ENCODE measurements around the gene GPX2. TPM values are rescaled to one million over a fixed set of nuclear protein-coding genes. Genes with fewer than 3 reads are reported as not detected.

Gene GPX2
- polyA plus RNA-seq, 1 experiment: 1.3 TPM

DNA sequence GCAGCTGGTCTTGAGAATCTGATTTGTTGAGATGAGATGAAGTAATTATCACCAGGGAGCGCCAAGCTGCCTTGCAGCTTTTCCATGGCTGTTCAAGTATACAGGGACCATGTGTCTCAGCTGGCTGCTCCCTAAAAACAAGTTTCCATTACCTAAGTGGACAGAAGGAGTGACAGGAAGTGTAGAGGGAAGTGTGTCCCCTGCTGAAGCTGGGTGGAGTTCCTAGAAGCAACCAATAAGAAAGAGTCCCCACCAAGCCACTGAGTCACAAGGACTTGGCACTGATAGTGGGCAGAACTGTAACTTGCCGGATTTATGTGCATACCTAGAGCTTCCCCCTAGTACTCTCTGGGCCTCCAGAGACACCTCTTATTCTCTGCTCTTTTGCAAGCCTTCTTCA, 1.5 kb upstream of the GPX2 start:
- no peak for TF ChIP-seq CTCF (IDR thresholded peaks at IDR 0.05; ENCODE audit: low read depth, low read length)
- no peaks in the 10 kb centered on the region for H3K27me3 ChIP-seq (ENCODE audit: control insufficient read depth, insufficient read depth, low read length)
- no peaks in the 10 kb centered on the region for H3K9me3 ChIP-seq (ENCODE audit: control insufficient read depth, insufficient read depth, low read length)
- DNase-seq (ENCODE audit: low read depth, low spot score): no peak
- ChIA-PET POLR2A (no interaction called here), CTCF (no interaction called here)
- no peak overlapping the region for H3K4me3 ChIP-seq (ENCODE audit: low read depth, low read length)
- H3K27ac ChIP-seq (ENCODE audit: low read depth, low read length): no peak overlapping the region

DNA sequence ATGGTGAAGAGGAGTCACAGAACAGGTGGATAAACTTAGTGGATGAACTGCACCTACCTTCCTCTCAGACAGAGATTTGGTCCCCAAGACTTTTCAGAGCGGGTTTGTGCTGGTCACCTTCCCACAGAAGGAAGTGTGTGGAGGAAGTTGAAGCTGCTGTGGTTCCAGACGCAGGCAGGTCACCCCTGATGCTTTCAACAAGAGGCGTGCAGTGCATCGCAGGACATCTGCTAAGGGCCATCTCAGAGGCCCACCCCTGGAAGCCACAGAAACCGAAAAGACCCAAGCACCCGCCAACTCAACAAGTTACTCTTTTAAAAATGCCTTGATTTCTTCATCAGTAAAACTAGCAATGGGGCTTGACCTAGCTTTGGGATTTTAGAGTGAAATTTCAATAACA, 1.0 kb upstream of the GPX2 start:
- no peak for TF ChIP-seq CTCF (IDR thresholded peaks at IDR 0.05; ENCODE audit: low read depth, low read length)
- no peaks in the 10 kb centered on the region for H3K27me3 ChIP-seq (ENCODE audit: control insufficient read depth, insufficient read depth, low read length)
- H3K4me3 ChIP-seq (ENCODE audit: low read depth, low read length): no peak overlapping the region
- ChIA-PET POLR2A (no interaction called here), CTCF (no interaction called here)
- no peak overlapping the region for H3K27ac ChIP-seq (ENCODE audit: low read depth, low read length)
- H3K9me3 ChIP-seq (ENCODE audit: control insufficient read depth, insufficient read depth, low read length): no peaks in the 10 kb centered on the region
- DNase-seq (ENCODE audit: low read depth, low spot score): no peak

DNA sequence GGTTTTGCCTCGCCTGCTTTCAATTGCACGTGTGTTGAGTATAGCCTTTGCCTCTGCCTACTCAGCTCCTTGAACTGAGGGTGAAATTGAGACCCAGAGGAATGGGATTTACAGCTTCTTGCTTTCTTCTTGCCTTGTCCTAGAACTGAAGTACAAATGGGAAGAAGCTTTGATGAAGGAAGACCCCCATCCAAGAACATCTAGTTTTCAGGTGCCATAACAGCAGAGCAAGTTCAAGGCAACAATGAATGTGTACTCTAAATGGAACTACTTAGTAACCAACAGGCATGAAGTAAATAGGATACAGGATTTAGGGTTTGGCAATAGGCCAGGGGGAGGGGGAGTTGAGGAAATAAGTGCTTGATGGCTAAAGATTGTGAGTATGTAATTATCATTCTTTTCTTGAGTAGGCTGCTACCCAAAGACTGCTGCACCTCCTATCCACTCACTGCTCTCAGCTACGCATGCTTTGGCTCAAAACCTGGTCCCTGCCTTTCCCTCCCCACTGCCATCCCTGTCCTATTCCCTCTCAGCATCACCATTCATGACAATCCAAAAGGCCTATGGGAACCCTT, 2.1 kb downstream of the GPX2 start:
- Histone ChIP-seq H3K9me3 (ENCODE audit: control insufficient read depth, insufficient read depth, low read length) (no peaks in the 10 kb centered on the region), H3K27me3 (ENCODE audit: control insufficient read depth, insufficient read depth, low read length) (no peaks in the 10 kb centered on the region), H3K27ac (ENCODE audit: low read depth, low read length) (no peak overlapping the region), H3K4me3 (ENCODE audit: low read depth, low read length) (no peak overlapping the region)
- CTCF ChIA-PET: interaction anchor here (1.1 to 1.5 kb wide), 3 partner anchors 15 to 118 kb away, joined by 3 read pairs; no protein-coding TSS in a partner anchor
- no peak for TF ChIP-seq CTCF (IDR thresholded peaks at IDR 0.05; ENCODE audit: low read depth, low read length)
- no peak for DNase-seq (ENCODE audit: low read depth, low spot score)
- POLR2A ChIA-PET: no interaction called here

GRCh38 chr14:64939817-64940190, 2.7 kb downstream of the GPX2 start:
- no peaks in the 10 kb centered on the region for H3K27me3 ChIP-seq (ENCODE audit: control insufficient read depth, insufficient read depth, low read length)
- CTCF ChIA-PET: interaction anchor here (0.5 to 1.3 kb wide), 4 partner anchors 14 to 477 kb away, joined by 3 to 11 read pairs (median 3); no protein-coding TSS in a partner anchor
- no peaks in the 10 kb centered on the region for H3K9me3 ChIP-seq (ENCODE audit: control insufficient read depth, insufficient read depth, low read length)
- no peak overlapping the region for H3K4me3 ChIP-seq (ENCODE audit: low read depth, low read length)
- POLR2A ChIA-PET: no interaction called here
- no peak for DNase-seq (ENCODE audit: low read depth, low spot score)
- no peak for TF ChIP-seq CTCF (IDR thresholded peaks at IDR 0.05; ENCODE audit: low read depth, low read length)
- no peak overlapping the region for H3K27ac ChIP-seq (ENCODE audit: low read depth, low read length)

GRCh38 chr14:64938972-64939816, 3.4 kb downstream of the GPX2 start:
- H3K9me3 ChIP-seq (ENCODE audit: control insufficient read depth, insufficient read depth, low read length): no peaks in the 10 kb centered on the region
- TF ChIP-seq CTCF (IDR thresholded peaks at IDR 0.05; ENCODE audit: low read depth, low read length): no peak
- H3K27me3 ChIP-seq (ENCODE audit: control insufficient read depth, insufficient read depth, low read length): no peaks in the 10 kb centered on the region
- H3K4me3 ChIP-seq (ENCODE audit: low read depth, low read length): no peak overlapping the region
- no peak overlapping the region for H3K27ac ChIP-seq (ENCODE audit: low read depth, low read length)
- ChIA-PET CTCF (interaction anchor here (0.5 to 1.3 kb wide), 5 partner anchors 14 to 476 kb away, joined by 3 to 11 read pairs (median 3); no protein-coding TSS in a partner anchor), POLR2A (no interaction called here)
- DNase-seq (ENCODE audit: low read depth, low spot score): no peak
